Islet precursor cell (in vitro differentiated cells): ENCODE measurements around the gene CPLX3.

ENCODE experiments used
- DNase-seq: peaks from one replicate; pipeline ENCODE4 v3.0.0-alpha.2; 2018

Gene CPLX3

GRCh38 chr15:74830868-74831267, 4.4 kb downstream of the CPLX3 start:
- DNase-seq: no peak

- no peak for DNase-seq
Observed at GRCh38 chr15:74831813-74832495, 5.5 kb downstream of the CPLX3 start.

- no peak for DNase-seq
Observed at GRCh38 chr15:74832826-74833225, 6.4 kb downstream of the CPLX3 start.

GRCh38 chr15:74833376-74834107, 7.1 kb downstream of the CPLX3 start:
- DNase-seq: no peak

- peak; percentile 96 for DNase-seq
Observed at GRCh38 chr15:74835312-74835823, 8.9 kb downstream of the CPLX3 start.

- no peak for DNase-seq
Observed at GRCh38 chr15:74836846-74837245, 10.4 kb downstream of the CPLX3 start.

- DNase-seq: peak; percentile 71
Observed at GRCh38 chr15:74837482-74838136, 11.2 kb downstream of the CPLX3 start.

GRCh38 chr15:74838137-74838516, 11.7 kb downstream of the CPLX3 start:
- no peak for DNase-seq

- DNase-seq: no peak
Observed at GRCh38 chr15:74838746-74839525, 12.5 kb downstream of the CPLX3 start.

GRCh38 chr15:74839526-74840395, 13.3 kb downstream of the CPLX3 start:
- no peak for DNase-seq

GRCh38 chr15:74840851-74841775, 14.7 kb downstream of the CPLX3 start:
- DNase-seq: no peak

GRCh38 chr15:74841891-74842373, 15.5 kb downstream of the CPLX3 start:
- DNase-seq: no peak

GRCh38 chr15:74842581-74843444, 16.4 kb downstream of the CPLX3 start, which contains the start of gene ULK3:
ULK3 (minus strand) TSS chr15:74843156; CDS start chr15:74843105, 51 bp downstream.
- peak; percentile 96 for DNase-seq

GRCh38 chr15:74843445-74843828, 17.0 kb downstream of the CPLX3 start:
- DNase-seq: no peak

GRCh38 chr15:74843891-74844299, 17.5 kb downstream of the CPLX3 start:
- DNase-seq: no peak

GRCh38 chr15:74844319-74845207, 18.1 kb downstream of the CPLX3 start:
- DNase-seq: no peak

GRCh38 chr15:74845208-74845568, 18.8 kb downstream of the CPLX3 start:
- no peak for DNase-seq

- no peak for DNase-seq
Observed at GRCh38 chr15:74845581-74845980, 19.2 kb downstream of the CPLX3 start.

GRCh38 chr15:74847432-74847831, 21.0 kb downstream of the CPLX3 start:
- no peak for DNase-seq
